CMK (cell line): Measurements from ENCODE around the gene ATXN7L3B.
A peak's percentile ranks its signal among the peaks of the same experiment; 100 is the strongest.

Experiments
- DNase-seq: peaks from one replicate; pipeline ENCODE4 v3.0.0-alpha.2; 2010; ENCODE audit warnings: low read depth

Gene ATXN7L3B

GRCh38 chr12:74537707-74538385 lies at the start of gene ATXN7L3B:
ATXN7L3B (plus strand) TSS chr12:74537835; CDS start chr12:74538113, 278 bp downstream.
- peak; percentile 68 for DNase-seq

- DNase-seq = no peak
Measured at GRCh38 chr12:74488134-74488533, 49.5 kb upstream of the ATXN7L3B start.

- DNase-seq = no peak
Measured at GRCh38 chr12:74489543-74489942, 48.1 kb upstream of the ATXN7L3B start.

GRCh38 chr12:74490390-74491064 lies 47.1 kb upstream of the ATXN7L3B start:
- no peak for DNase-seq

- DNase-seq = no peak
Measured at GRCh38 chr12:74491374-74491773, 46.3 kb upstream of the ATXN7L3B start.

GRCh38 chr12:74499192-74499591 lies 38.4 kb upstream of the ATXN7L3B start:
- DNase-seq = no peak

GRCh38 chr12:74508873-74509657 lies 28.6 kb upstream of the ATXN7L3B start:
- DNase-seq = peak; percentile 4

GRCh38 chr12:74509886-74510285 lies 27.7 kb upstream of the ATXN7L3B start:
- DNase-seq = no peak

GRCh38 chr12:74514098-74514872 lies 23.4 kb upstream of the ATXN7L3B start:
- DNase-seq = no peak

GRCh38 chr12:74515849-74516248 lies 21.8 kb upstream of the ATXN7L3B start:
- DNase-seq = no peak

GRCh38 chr12:74526535-74526934 lies 11.1 kb upstream of the ATXN7L3B start:
- DNase-seq = no peak

GRCh38 chr12:74527491-74527890 lies 10.1 kb upstream of the ATXN7L3B start:
- no peak for DNase-seq

- DNase-seq = no peak
Measured at GRCh38 chr12:74530676-74531075, 7.0 kb upstream of the ATXN7L3B start.

- no peak for DNase-seq
Measured at GRCh38 chr12:74535536-74535935, 2.1 kb upstream of the ATXN7L3B start.

GRCh38 chr12:74537126-74537706 lies 419 bp upstream of the ATXN7L3B start:
- no peak for DNase-seq

- no peak for DNase-seq
Measured at GRCh38 chr12:74538491-74539258, 1.0 kb downstream of the ATXN7L3B start.

GRCh38 chr12:74539261-74539660 lies 1.6 kb downstream of the ATXN7L3B start:
- no peak for DNase-seq

GRCh38 chr12:74539765-74540526 lies 2.3 kb downstream of the ATXN7L3B start:
- DNase-seq = no peak

GRCh38 chr12:74541074-74541473 lies 3.4 kb downstream of the ATXN7L3B start:
- DNase-seq = no peak

- no peak for DNase-seq
Measured at GRCh38 chr12:74547249-74547648, 9.6 kb downstream of the ATXN7L3B start.
